Breast epithelium (tissue), 4 donors: ENCODE data around the gene SPATC1L. TPM values are rescaled to one million over a fixed set of nuclear protein-coding genes. Genes with fewer than 3 reads are reported as not detected.
A peak's percentile ranks its signal among the peaks of the same experiment; 100 is the strongest.
"Not testable (repeated sequence)": the region's sequence is repeated elsewhere in the genome, so short reads cannot be mapped to it uniquely, and the experiment has no call there.

ENCODE experiments used
- DNase-seq, 2 donors: peaks; one replicate each; pipeline ENCODE4 v3.0.0-alpha.2; 2019; ENCODE audit warnings: low spot score in 2 of 2
- H3K27ac ChIP-seq, 2 donors: fragments of 200-600 bp; sonication (generic) in 1 of 2; one replicate each; pipeline ENCODE4 v1.5.1; 2016 to 2019; ENCODE audit warnings: mild to moderate bottlenecking in 1 of 2
- H3K27me3 ChIP-seq, 2 donors: fragments of 200-600 bp; sonication (generic) in 1 of 2; one replicate each; pipeline versions ENCODE4 v1.5.1 to v1.6.0; 2017 to 2019; ENCODE audit warnings: control low read depth in 1 of 2, mild to moderate bottlenecking in 1 of 2
- H3K36me3 ChIP-seq: fragments of 200-600 bp; one replicate; pipeline ENCODE4 v1.5.1; 2019
- H3K4me1 ChIP-seq, 2 donors: fragments of 200-600 bp; sonication (generic); one replicate each; pipeline ENCODE4 v1.5.1; 2016 to 2019; ENCODE audit warnings: control low read depth in 1 of 2
- H3K4me3 ChIP-seq, 3 donors: fragments of 200-600 bp; sonication (generic); 1 replicate in 2 of 3; 2 replicates in 1 of 3; pipeline ENCODE4 v1.5.1; 2016 to 2019; ENCODE audit warnings: mild to moderate bottlenecking in 3 of 3, moderate library complexity in 2 of 3
- H3K9me3 ChIP-seq, 2 donors: fragments of 200-600 bp; sonication (generic) in 1 of 2; one replicate each; pipeline ENCODE4 v1.5.1; 2016 to 2019; ENCODE audit warnings: control low read depth in 1 of 2
- CTCF ChIP-seq, 3 donors: fragments of 450-650 bp; IDR thresholded peaks; one replicate each; pipeline ENCODE4 v1.5.1; 2016 to 2017; ENCODE audit warnings: antibody characterized with exemption in 3 of 3, mild to moderate bottlenecking in 3 of 3, moderate library complexity in 3 of 3
- POLR2A ChIP-seq: fragments of 450-650 bp; IDR thresholded peaks from one replicate; pipeline ENCODE4 v1.6.1; 2016; ENCODE audit warnings: antibody characterized with exemption, mild to moderate bottlenecking, moderate library complexity
- POLR2AphosphoS5 ChIP-seq, 3 donors: sonication (generic); formaldehyde crosslinking; IDR thresholded peaks; one replicate each; pipeline ENCODE4 v1.6.1; 2017; ENCODE audit warnings: antibody characterized with exemption in 3 of 3
- intact Hi-C: fragments of 100-400 bp; cut with DNase I; formaldehyde crosslinking; loops from one replicate; pipeline ENCODE4 v1.15.1; 2023; ENCODE audit warnings: low total_unique reads
- total RNA-seq, 3 donors: library from RNA; depleted of rRNA; stranded (reverse); fragments of >200 nt; gene quantifications; one replicate each; pipeline ENCODE4 v1.1.0, GENCODE V29; 2016

Gene SPATC1L
- total RNA-seq, 3 donors from 2014 or later: 1.6 to 7.0 (median 6.2) TPM

- intact Hi-C loops: no loop called here
- DNase-seq: peak; percentile 86 to 91
- H3K4me3 ChIP-seq: peak overlapping the region; percentile 20 to 75 (median 67)
Measured at GRCh38 chr21:46184625-46185555, 631 bp upstream of the SPATC1L start.

DNA sequence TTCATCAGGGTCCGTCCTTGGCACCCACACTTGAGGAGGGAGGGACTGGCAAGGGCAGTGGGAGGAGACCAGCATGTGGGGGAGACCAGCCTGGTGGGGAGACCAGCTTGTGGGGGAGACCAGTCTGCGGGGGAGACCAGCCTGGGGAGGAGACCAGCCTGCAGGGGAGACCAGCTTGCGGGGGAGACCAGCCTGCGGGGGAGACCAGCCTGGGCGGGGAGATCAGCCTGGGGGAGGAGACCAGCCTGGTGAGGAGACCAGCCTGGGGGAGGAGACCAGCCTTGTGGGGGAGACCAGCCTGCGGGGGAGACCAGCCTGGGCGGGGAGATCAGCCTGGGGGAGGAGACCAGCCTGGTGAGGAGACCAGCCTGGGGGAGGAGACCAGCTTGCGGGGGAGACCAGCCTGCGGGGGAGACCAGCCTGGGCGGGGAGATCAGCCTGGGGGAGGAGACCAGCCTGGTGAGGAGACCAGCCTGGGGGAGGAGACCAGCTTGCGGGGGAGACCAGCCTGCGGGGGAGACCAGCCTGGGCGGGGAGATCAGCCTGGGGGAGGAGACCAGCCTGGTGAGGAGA lies 836 bp downstream of the SPATC1L start:
- DNase-seq, intact Hi-C loops, H3K27ac ChIP-seq, H3K27me3 ChIP-seq, H3K9me3 ChIP-seq, H3K36me3 ChIP-seq, H3K4me1 ChIP-seq: not testable (repeated sequence)
- H3K4me3 ChIP-seq: peak overlapping the region in 2 of 3 donors; percentile 75 to 78

More at GRCh38 chr21:46184625-46185555, 631 bp upstream of the SPATC1L start:
- TF ChIP-seq CTCF (IDR thresholded peaks at IDR 0.05) (no peak), POLR2AphosphoS5 (IDR thresholded peaks at IDR 0.05) (peak; percentile 53 to 68 (median 59))
- Histone ChIP-seq H3K36me3 (no peaks in the 10 kb centered on the region), H3K27me3 (no peaks in the 10 kb centered on the region), H3K9me3 (no peaks in the 10 kb centered on the region), H3K27ac (peak overlapping the region; percentile 82 to 83), H3K4me1 (peaks cover 12 to 17% of the 10 kb centered on the region in 2 donors)

GRCh38 chr21:46182548-46183336 lies 1.5 kb downstream of the SPATC1L start:
- Histone ChIP-seq H3K27me3 (no peaks in the 10 kb centered on the region), H3K27ac (no peak overlapping the region), H3K4me1 (peaks cover 0 to 1% of the 10 kb centered on the region in 2 donors), H3K4me3 (no peak overlapping the region), H3K36me3 (no peaks in the 10 kb centered on the region), H3K9me3 (no peaks in the 10 kb centered on the region)
- intact Hi-C loops: no loop called here
- peak in 1 of 2 donors; percentile 24 for DNase-seq
- no peak for TF ChIP-seq POLR2AphosphoS5 (IDR thresholded peaks at IDR 0.05)
- no peak for TF ChIP-seq POLR2A
- TF ChIP-seq CTCF (IDR thresholded peaks at IDR 0.05): no peak

GRCh38 chr21:46181953-46182547 lies 2.2 kb downstream of the SPATC1L start:
- H3K9me3 ChIP-seq: no peaks in the 10 kb centered on the region
- DNase-seq: peak in 1 of 2 donors; percentile 17
- intact Hi-C loops: no loop called here

More at GRCh38 chr21:46181953-46182547, 2.2 kb downstream of the SPATC1L start:
- no peak overlapping the region for H3K27ac ChIP-seq
- H3K27me3 ChIP-seq: no peaks in the 10 kb centered on the region
- no peaks in the 10 kb centered on the region for H3K4me1 ChIP-seq
- TF ChIP-seq CTCF (IDR thresholded peaks at IDR 0.05) (no peak), POLR2AphosphoS5 (IDR thresholded peaks at IDR 0.05) (no peak), POLR2A (no peak)
- no peaks in the 10 kb centered on the region for H3K36me3 ChIP-seq
- no peak overlapping the region for H3K4me3 ChIP-seq
